ENCODE measurements around the gene TIMP1. TPM values are rescaled to one million over a fixed set of nuclear protein-coding genes. Genes with fewer than 3 reads are reported as not detected.

Gene TIMP1
- polyA plus RNA-seq, 1 donor (not counting 4 experiments of a cell fraction or from before 2014, with no cell fraction given): 151 TPM

DNA sequence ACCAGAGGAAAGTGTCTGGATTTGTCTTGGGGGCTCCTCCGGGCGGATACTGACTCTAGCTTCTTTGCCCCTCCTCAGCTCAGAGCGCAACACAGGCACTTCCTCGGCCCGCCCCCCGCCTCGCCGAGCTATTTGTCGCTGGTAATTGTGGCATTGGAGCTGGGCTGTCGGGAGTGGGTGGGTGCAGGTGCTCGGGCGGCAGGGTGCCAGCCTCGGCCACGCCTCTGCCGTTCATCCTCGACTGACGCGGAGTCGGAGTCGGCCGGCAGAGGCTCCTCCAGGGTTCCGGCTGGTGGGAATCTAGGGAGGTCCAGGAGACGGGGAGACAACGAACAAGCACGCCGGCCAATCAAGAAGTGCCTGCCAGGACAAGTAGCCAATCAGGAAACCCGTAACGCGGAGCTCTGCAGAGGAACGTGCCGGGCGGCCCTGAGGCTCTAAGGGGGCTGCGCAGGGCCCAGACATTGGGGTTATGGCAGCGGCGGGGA, 41.3 kb downstream of the TIMP1 start:
- Histone ChIP-seq H3K4me2 (ENCODE audit: control insufficient read depth, extremely low read depth, insufficient read depth, low read depth, low read length) (peak overlapping the region; percentile 36), H3K79me2 (ENCODE audit: control insufficient read depth, insufficient read depth, low read length) (no peaks in the 10 kb centered on the region), H3K9me3 (ENCODE audit: control insufficient read depth, low read depth, low read length) (no peaks in the 10 kb centered on the region), H4K20me1 (ENCODE audit: control insufficient read depth, extremely low read depth, insufficient read depth, low read length) (no peaks in the 10 kb centered on the region), H3K4me3 (ENCODE audit: control insufficient read depth in 2 of 3, extremely low read depth in 1 of 3, insufficient read depth in 2 of 3, low read depth in 1 of 3, low read length in 3 of 3) (peak overlapping the region in 1 of 3 experiments; percentile 13), H3K4me1 (ENCODE audit: control insufficient read depth, extremely low read depth, insufficient read depth, low read length) (no peaks in the 10 kb centered on the region), H3K27me3 (ENCODE audit: control insufficient read depth, extremely low read depth, insufficient read depth, low read length) (peaks cover 10% of the 10 kb centered on the region), H3K9ac (ENCODE audit: control insufficient read depth, extremely low read depth, insufficient read depth, low read length) (no peak overlapping the region), H3K27ac (ENCODE audit: control insufficient read depth, insufficient read depth, low read length) (no peak overlapping the region), H3K36me3 (ENCODE audit: control insufficient read depth in 2 of 2, extremely low read depth in 1 of 2, insufficient read depth in 2 of 2, low read length in 2 of 2) (no peaks in the 10 kb centered on the region), H2AFZ (ENCODE audit: control insufficient read depth, low read length) (no peak overlapping the region), H3K9me1 (ENCODE audit: control insufficient read depth, extremely low read depth, insufficient read depth, low read length) (no peaks in the 10 kb centered on the region)
- dilution Hi-C loops (cut with MboI; ENCODE audit: extremely low pct_ligation_motif_present, low sequenced_read_pairs): no loop called here
- no peak for DNase-seq (ENCODE audit: low read depth, low spot score)
- FAIRE-seq: no peak
- TF ChIP-seq EZH2 (IDR thresholded peaks at IDR 0.05; ENCODE audit: low read length): peak; percentile 46
- TF ChIP-seq, protein P1, sequence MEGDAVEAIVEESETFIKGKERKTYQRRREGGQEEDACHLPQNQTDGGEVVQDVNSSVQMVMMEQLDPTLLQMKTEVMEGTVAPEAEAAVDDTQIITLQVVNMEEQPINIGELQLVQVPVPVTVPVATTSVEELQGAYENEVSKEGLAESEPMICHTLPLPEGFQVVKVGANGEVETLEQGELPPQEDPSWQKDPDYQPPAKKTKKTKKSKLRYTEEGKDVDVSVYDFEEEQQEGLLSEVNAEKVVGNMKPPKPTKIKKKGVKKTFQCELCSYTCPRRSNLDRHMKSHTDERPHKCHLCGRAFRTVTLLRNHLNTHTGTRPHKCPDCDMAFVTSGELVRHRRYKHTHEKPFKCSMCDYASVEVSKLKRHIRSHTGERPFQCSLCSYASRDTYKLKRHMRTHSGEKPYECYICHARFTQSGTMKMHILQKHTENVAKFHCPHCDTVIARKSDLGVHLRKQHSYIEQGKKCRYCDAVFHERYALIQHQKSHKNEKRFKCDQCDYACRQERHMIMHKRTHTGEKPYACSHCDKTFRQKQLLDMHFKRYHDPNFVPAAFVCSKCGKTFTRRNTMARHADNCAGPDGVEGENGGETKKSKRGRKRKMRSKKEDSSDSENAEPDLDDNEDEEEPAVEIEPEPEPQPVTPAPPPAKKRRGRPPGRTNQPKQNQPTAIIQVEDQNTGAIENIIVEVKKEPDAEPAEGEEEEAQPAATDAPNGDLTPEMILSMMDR (optimal IDR thresholded peaks at IDR 0.05 in 1 of 3, IDR thresholded peaks at IDR 0.05 in 1 of 3, conservative IDR thresholded peaks at IDR 0.05 in 1 of 3; ENCODE audit: extremely low read depth in 1 of 3, insufficient read depth in 2 of 3, low read length in 3 of 3): no peak

DNA sequence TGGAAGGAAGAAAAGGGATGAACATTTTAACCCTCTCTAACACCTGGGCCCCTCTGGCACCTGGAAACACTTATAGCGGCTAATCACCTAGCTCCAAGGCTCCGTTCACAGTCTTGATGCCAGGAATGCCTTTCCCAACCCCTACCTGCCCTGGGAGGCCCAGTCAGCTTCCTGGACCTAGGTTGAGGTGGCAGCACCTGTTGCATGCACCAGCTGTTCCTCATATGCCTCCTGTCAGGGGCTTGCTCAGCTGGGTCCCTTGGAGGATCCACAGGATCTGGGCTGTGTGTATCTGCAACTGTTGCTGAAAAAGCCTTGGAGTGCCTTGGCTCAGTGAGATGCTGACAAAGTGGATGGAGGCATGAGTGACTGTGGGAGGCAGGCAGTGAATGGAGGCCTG, 43.1 kb downstream of the TIMP1 start:
- no peak for FAIRE-seq
- no peaks in the 10 kb centered on the region for H3K36me3 ChIP-seq (ENCODE audit: control insufficient read depth in 2 of 2, extremely low read depth in 1 of 2, insufficient read depth in 2 of 2, low read length in 2 of 2)
- dilution Hi-C loops (cut with MboI; ENCODE audit: extremely low pct_ligation_motif_present, low sequenced_read_pairs): no loop called here

More for the DNA sequence above, 43.1 kb downstream of the TIMP1 start:
- no peak overlapping the region for H2AFZ ChIP-seq (ENCODE audit: control insufficient read depth, low read length)
- no peak for DNase-seq (ENCODE audit: low read depth, low spot score)
- no peak overlapping the region for H3K4me2 ChIP-seq (ENCODE audit: control insufficient read depth, extremely low read depth, insufficient read depth, low read depth, low read length)
- no peaks in the 10 kb centered on the region for H3K9me3 ChIP-seq (ENCODE audit: control insufficient read depth, low read depth, low read length)
- H3K27me3 ChIP-seq (ENCODE audit: control insufficient read depth, extremely low read depth, insufficient read depth, low read length): peaks cover 10% of the 10 kb centered on the region
- H3K9ac ChIP-seq (ENCODE audit: control insufficient read depth, extremely low read depth, insufficient read depth, low read length): no peak overlapping the region
- no peaks in the 10 kb centered on the region for H3K9me1 ChIP-seq (ENCODE audit: control insufficient read depth, extremely low read depth, insufficient read depth, low read length)
- H3K27ac ChIP-seq (ENCODE audit: control insufficient read depth, insufficient read depth, low read length): no peak overlapping the region
- no peaks in the 10 kb centered on the region for H3K79me2 ChIP-seq (ENCODE audit: control insufficient read depth, insufficient read depth, low read length)
- no peak for TF ChIP-seq EZH2 (IDR thresholded peaks at IDR 0.05; ENCODE audit: low read length)
- TF ChIP-seq, protein P1 (optimal IDR thresholded peaks at IDR 0.05 in 1 of 3, IDR thresholded peaks at IDR 0.05 in 1 of 3, conservative IDR thresholded peaks at IDR 0.05 in 1 of 3; ENCODE audit: extremely low read depth in 1 of 3, insufficient read depth in 2 of 3, low read length in 3 of 3): no peak
- H3K4me3 ChIP-seq (ENCODE audit: control insufficient read depth in 2 of 3, extremely low read depth in 1 of 3, insufficient read depth in 2 of 3, low read depth in 1 of 3, low read length in 3 of 3): no peak overlapping the region
- no peaks in the 10 kb centered on the region for H4K20me1 ChIP-seq (ENCODE audit: control insufficient read depth, extremely low read depth, insufficient read depth, low read length)
- H3K4me1 ChIP-seq (ENCODE audit: control insufficient read depth, extremely low read depth, insufficient read depth, low read length): no peaks in the 10 kb centered on the region
